AG20443 (cell line): ENCODE data around the gene CBFA2T3.
"Not testable (repeated sequence)": the region's sequence is repeated elsewhere in the genome, so short reads cannot be mapped to it uniquely, and the experiment has no call there.

ENCODE experiments used
- DNase-seq: peaks from one replicate; pipeline ENCODE4 v3.0.0; 2012; ENCODE audit warnings: low spot score, mixed read lengths

Gene CBFA2T3

DNA sequence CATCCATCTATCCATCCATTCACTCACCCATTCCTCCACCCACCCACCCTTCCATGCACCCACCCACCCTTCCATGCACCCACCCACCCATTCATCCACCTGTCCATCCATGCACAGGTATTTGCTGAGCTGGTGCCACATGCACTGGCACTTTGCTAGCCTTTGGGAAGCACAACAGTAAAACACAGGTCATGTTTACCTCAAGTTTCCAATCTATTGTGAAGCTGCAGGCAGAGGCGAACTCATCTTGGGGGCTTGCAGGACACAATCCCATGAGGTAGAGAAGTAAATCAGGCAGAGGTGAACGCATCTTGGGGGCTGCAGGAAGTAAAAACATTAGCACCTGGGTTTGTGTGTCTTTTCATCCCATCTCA, 35.6 kb upstream of the CBFA2T3 start:
- no peak for DNase-seq

DNA sequence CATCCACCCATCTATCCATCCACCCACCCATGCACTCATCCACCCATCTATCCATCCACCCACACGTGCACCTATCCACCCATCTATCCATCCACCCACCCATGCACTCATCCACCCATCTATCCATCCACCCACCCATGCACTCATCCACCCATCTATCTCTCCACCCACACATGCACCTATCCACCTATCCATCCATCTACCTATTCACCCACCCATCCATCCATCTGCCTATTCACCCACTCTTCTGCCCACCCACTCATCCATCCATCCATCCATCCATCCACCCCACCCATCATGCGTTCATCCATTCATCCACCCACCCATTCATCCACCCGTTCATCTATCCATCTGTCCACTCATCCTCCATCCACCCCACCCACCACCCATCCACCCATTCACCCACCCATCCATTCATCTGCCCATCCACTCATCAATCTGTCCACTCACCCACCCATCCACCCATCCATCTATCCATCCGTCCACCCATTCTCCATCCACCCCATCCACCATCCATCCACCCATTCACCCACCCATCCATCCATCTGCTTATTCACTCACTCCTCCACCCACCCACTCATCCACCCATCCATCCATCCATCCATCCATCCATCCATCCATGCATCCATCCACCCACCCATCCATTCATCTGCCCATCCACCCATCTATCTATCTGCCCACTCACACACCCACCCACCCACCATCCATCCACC, 35.1 kb upstream of the CBFA2T3 start:
- no peak for DNase-seq

GRCh38 chr16:89010210-89010925, 33.4 kb upstream of the CBFA2T3 start:
- no peak for DNase-seq

DNA sequence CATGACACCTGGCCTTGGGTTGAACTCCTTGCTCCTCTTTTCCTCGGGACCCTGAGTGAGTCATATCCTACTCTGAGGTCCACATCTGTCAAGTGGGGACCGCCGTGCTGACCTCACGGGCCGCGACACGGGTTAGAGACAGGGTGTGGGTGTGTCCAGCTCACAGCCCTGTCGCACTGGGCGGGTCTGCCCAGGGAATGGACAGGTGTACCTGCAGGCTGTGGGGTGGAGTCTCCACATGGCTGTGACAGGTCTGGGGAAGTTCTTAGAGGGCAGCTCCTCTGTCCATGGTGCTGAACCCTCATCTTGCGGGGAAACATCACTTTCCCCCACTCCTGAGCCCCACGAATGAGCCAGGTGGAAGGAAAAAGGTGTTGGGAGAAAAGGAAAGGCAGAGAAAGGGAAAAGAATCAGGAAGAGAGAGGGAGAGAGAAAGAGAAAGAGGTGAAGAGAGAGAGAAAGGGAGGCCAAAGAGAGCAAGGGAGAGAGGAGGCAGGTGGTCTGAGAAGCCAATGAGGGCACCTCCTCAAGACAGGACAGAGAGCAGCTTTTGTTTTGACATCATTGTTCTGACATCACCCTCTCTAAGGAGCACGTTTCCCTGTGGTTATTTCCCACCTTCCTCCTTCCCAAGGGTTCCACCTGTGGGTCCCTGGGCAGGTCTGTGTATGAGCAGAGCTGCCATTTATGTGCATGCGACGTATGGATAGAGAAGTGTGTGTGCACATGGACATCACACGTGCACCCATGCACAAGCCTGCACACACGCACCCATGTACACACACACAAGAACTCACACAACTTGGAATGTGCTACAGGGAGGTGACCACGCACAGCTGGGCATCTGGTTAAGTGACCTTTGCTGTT, 32.6 kb upstream of the CBFA2T3 start:
- DNase-seq = no peak

DNA sequence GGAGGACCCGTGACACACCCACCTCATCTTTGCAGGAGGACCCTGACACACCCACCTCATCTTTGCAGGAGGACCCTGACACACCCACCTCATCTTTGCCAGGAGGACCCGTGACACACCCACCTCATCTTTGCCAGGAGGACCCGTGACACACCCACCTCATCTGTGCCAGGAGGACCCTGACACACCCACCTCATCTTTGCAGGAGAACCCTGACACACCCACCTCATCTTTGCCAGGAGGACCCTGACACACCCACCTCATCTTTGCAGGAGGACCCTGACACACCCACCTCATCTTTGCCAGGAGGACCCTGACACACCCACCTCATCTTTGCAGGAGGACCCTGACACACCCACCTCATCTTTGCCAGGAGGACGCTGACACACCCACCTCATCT, 31.8 kb upstream of the CBFA2T3 start:
- not testable (repeated sequence) for DNase-seq

- no peak for DNase-seq
These were observed 30.6 kb upstream of the CBFA2T3 start for GRCh38 chr16:89007371-89008249.

GRCh38 chr16:89006036-89006752, 29.2 kb upstream of the CBFA2T3 start:
- DNase-seq = no peak

DNA sequence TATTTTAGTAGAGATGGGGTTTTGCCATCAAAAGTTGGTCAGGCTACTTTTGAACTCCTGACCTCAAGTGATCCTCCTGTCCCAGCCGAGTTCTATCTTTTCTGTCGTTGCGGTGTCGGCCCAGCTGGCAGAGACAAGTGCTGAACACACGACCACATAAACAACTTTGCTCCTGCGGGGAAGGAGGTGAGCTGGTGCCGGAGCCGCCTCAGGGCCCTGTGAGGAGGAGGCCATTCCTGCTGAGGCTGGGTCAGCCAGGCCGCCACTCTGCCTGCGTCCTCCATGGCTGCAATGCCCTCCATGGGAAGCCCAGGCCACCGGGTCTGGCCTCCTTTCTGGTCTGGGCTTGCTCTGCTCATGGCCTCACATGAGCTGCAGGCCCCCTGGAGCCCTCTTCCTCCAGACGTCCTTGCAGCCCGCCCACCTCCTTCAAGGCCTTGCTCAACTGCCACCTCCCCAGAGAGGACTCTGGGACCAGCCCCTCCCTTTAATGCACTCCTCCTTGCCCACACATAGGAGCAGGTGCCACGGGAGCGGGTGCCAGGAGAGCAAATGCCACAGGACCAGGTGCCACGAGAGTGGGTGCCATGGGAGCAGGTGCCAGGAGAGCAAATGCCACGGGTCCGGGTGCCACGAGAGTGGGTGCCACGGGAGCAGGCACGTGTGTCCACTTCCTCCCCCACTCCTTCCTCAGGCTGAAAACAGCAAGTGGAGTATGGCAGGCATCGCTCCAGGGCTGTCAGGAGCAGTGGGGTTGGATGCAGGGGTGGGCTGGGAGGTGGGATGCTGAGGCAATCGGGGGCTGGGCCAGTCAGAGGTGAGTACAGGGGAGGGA, 28.4 kb upstream of the CBFA2T3 start:
- no peak for DNase-seq

GRCh38 chr16:89004209-89004831, 27.3 kb upstream of the CBFA2T3 start:
- DNase-seq = no peak

- DNase-seq = no peak
These were observed 26.8 kb upstream of the CBFA2T3 start for GRCh38 chr16:89003831-89004208.

GRCh38 chr16:89002851-89003830, 26.1 kb upstream of the CBFA2T3 start:
- no peak for DNase-seq

DNA sequence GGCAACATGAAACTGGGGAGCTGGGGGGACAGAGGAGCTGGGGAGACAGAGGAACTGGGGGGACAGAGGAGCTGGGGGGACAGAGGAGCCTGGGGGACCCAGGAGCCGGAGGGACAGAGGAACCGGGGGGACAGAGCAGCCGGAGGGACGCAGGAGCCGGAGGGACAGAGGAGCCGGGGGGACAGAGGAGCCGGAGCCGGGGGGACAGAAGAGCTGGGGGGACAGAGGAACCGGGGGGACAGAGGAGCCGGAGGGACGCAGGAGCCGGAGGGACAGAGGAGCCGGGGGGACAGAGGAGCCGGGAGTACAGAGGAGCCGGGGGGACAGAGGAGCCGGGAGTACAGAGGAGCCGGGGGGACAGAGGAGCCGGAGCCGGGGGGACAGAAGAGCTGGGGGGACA, 25.1 kb upstream of the CBFA2T3 start:
- not testable (repeated sequence) for DNase-seq

DNA sequence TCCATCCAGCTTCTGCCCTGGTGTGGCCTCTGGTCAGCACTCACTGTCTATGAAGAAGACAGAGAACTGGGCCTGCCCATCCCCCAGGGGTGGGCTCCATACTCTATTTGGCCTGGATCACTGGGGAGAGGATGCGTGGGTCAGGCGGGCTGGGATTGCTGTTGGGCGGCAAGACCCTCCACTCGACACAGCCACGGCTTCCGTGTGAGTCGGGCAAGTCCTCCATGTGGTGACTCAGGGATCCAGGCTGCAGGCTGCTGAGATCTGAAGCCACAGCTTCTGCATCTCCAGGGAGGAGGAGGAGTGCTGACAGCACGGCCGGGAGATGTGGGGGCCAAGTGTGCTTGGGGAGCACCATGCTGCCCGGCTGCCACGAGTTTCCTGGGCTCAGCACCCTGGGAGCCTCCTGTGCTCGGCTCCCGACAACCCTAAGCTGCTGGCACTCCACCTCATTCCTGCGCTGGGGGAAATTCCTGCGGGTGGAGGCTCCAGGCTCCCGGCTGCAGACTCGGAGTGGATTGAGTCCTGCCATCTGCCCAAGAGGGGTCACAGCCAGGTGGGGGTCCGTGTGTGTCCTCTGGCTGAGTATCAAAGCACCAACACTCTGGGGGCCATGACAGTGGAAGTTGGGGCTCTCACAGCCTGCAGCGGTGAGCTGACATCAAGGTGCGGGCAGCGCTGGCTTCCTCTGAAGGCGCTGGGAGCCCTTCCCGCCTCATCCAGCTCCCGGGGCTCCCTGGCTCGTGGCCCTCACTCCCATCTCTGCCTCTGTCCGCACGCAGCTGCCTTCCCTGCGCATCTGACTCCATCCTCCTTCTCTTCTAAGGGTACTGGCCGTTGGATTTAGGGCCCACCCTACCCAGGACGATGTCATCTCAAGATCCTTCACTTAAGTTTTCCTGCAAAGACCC, 24.4 kb upstream of the CBFA2T3 start:
- DNase-seq = no peak

GRCh38 chr16:89000207-89000959, 23.4 kb upstream of the CBFA2T3 start:
- DNase-seq = no peak

- no peak for DNase-seq
These were observed 22.6 kb upstream of the CBFA2T3 start for GRCh38 chr16:88999457-89000206.
